Right lobe of liver (tissue), 4 donors: ENCODE results near the gene STK10.

Experiments used
- CTCF ChIP-seq, 4 donors: fragments of 200-600 bp in 3 of 4; fragments of 450-650 bp in 1 of 4; IDR thresholded peaks; one replicate each; pipeline versions ENCODE4 v1.5.1 to v1.8.0; 2016 to 2022; ENCODE audit warnings: antibody characterized with exemption in 4 of 4, mild to moderate bottlenecking in 2 of 4
- POLR2A ChIP-seq: fragments of 450-650 bp; IDR thresholded peaks from one replicate; pipeline ENCODE4 v1.6.1; 2017; ENCODE audit warnings: antibody characterized with exemption, mild to moderate bottlenecking
- donor health status: DM: no; HTN: no; CAD: no.
- donor health status: DM: no; HTN: no; CAD: no.
- donor health status: DM: no; HTN: yes; CAD: no.

- TF ChIP-seq POLR2A (no peak), CTCF (IDR thresholded peaks at IDR 0.05) (no peak)
Observed at GRCh38 chr5:172183881-172184280, 4.1 kb downstream of the STK10 start.
